ENCODE results near the gene ANLN.

DNA sequence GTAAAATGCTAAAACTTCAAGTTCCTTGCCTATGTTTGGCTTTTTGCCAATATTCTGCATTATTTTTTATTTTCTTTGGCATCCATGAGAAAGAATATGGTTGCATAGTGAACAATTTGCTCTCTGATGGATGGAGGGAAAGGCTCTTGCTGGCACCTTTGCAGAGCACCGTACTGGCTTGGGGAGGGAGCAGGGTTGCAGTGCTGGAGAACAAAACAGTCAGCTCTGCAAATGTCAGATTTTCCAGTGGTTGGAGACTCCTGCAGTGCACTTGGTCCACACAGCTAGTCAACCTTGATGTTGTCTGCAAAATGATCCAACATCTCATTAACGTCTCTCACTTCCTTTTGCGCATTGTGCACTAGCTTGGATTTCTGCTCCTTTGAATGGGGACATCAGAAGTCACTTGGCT lies 100.8 kb downstream of the ANLN start:
- TF ChIP-seq POLR2A (IDR thresholded peaks at IDR 0.05) = no peak
- TF ChIP-seq, protein P1, sequence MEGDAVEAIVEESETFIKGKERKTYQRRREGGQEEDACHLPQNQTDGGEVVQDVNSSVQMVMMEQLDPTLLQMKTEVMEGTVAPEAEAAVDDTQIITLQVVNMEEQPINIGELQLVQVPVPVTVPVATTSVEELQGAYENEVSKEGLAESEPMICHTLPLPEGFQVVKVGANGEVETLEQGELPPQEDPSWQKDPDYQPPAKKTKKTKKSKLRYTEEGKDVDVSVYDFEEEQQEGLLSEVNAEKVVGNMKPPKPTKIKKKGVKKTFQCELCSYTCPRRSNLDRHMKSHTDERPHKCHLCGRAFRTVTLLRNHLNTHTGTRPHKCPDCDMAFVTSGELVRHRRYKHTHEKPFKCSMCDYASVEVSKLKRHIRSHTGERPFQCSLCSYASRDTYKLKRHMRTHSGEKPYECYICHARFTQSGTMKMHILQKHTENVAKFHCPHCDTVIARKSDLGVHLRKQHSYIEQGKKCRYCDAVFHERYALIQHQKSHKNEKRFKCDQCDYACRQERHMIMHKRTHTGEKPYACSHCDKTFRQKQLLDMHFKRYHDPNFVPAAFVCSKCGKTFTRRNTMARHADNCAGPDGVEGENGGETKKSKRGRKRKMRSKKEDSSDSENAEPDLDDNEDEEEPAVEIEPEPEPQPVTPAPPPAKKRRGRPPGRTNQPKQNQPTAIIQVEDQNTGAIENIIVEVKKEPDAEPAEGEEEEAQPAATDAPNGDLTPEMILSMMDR (IDR thresholded peaks at IDR 0.05 in 4 of 5, conservative IDR thresholded peaks at IDR 0.05 in 1 of 5) = no peak
